Body of pancreas (tissue), 4 donors: Measurements from ENCODE around the gene ACOX3.

Source experiments
- POLR2A ChIP-seq, 3 donors: fragments of 450-650 bp; IDR thresholded peaks; one replicate each; pipeline ENCODE4 v1.6.1; 2016; ENCODE audit warnings: antibody characterized with exemption in 3 of 3, mild to moderate bottlenecking in 2 of 3
- TF ChIP-seq, protein P1 (sequence below), 7 experiments: fragments of 450-650 bp in 4 of 7; fragments of 200-600 bp in 3 of 7; sonication (generic) in 3 of 7; IDR thresholded peaks; one replicate each; pipeline ENCODE4 v1.5.1; 2016 to 2019; ENCODE audit warnings: antibody characterized with exemption in 7 of 7

- TF ChIP-seq, protein P1, sequence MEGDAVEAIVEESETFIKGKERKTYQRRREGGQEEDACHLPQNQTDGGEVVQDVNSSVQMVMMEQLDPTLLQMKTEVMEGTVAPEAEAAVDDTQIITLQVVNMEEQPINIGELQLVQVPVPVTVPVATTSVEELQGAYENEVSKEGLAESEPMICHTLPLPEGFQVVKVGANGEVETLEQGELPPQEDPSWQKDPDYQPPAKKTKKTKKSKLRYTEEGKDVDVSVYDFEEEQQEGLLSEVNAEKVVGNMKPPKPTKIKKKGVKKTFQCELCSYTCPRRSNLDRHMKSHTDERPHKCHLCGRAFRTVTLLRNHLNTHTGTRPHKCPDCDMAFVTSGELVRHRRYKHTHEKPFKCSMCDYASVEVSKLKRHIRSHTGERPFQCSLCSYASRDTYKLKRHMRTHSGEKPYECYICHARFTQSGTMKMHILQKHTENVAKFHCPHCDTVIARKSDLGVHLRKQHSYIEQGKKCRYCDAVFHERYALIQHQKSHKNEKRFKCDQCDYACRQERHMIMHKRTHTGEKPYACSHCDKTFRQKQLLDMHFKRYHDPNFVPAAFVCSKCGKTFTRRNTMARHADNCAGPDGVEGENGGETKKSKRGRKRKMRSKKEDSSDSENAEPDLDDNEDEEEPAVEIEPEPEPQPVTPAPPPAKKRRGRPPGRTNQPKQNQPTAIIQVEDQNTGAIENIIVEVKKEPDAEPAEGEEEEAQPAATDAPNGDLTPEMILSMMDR (IDR thresholded peaks at IDR 0.05), result no peak
- no peak for TF ChIP-seq POLR2A (IDR thresholded peaks at IDR 0.05)
Observed at GRCh38 chr4:8328866-8329559, 111.5 kb downstream of the ACOX3 start.
